Measurements from ENCODE around the gene ZMIZ1. TPM values are rescaled to one million over a fixed set of nuclear protein-coding genes. Genes with fewer than 3 reads are reported as not detected.
"Not testable (repeated sequence)": the region's sequence is repeated elsewhere in the genome, so short reads cannot be mapped to it uniquely, and the experiment has no call there.

Gene ZMIZ1
- total RNA-seq, 1 donor from 2014 or later = 14.7 TPM

- DNase-seq (ENCODE audit: low read depth in 2 of 2) = no peak
Measured at GRCh38 chr10:79031723-79032122, 37.0 kb upstream of the ZMIZ1 start.

- no peak for DNase-seq (ENCODE audit: low read depth in 2 of 2)
Measured at GRCh38 chr10:79034271-79034876, 34.4 kb upstream of the ZMIZ1 start.

- DNase-seq (ENCODE audit: low read depth in 2 of 2) = not testable (repeated sequence)
Measured at GRCh38 chr10:79036416-79036815, 32.4 kb upstream of the ZMIZ1 start.

- no peak for DNase-seq (ENCODE audit: low read depth in 2 of 2)
Measured at GRCh38 chr10:79038104-79038840, 30.5 kb upstream of the ZMIZ1 start.

GRCh38 chr10:79038841-79039201 is 29.9 kb upstream of the ZMIZ1 start:
- no peak for DNase-seq (ENCODE audit: low read depth in 2 of 2)

GRCh38 chr10:79042639-79043411 is 25.9 kb upstream of the ZMIZ1 start:
- no peak for DNase-seq (ENCODE audit: low read depth in 2 of 2)

GRCh38 chr10:79044036-79044632 is 24.6 kb upstream of the ZMIZ1 start:
- DNase-seq (ENCODE audit: low read depth in 2 of 2) = no peak

GRCh38 chr10:79044846-79045245 is 23.9 kb upstream of the ZMIZ1 start:
- DNase-seq (ENCODE audit: low read depth in 2 of 2) = no peak

- no peak for DNase-seq (ENCODE audit: low read depth in 2 of 2)
Measured at GRCh38 chr10:79045566-79046175, 23.1 kb upstream of the ZMIZ1 start.

GRCh38 chr10:79046326-79046725 is 22.4 kb upstream of the ZMIZ1 start:
- no peak for DNase-seq (ENCODE audit: low read depth in 2 of 2)

- DNase-seq (ENCODE audit: low read depth in 2 of 2) = no peak
Measured at GRCh38 chr10:79046741-79047583, 21.8 kb upstream of the ZMIZ1 start.

- no peak for DNase-seq (ENCODE audit: low read depth in 2 of 2)
Measured at GRCh38 chr10:79047584-79047874, 21.2 kb upstream of the ZMIZ1 start.

GRCh38 chr10:79047875-79048638 is 20.7 kb upstream of the ZMIZ1 start:
- peak in 1 of 2 donors; percentile 31 for DNase-seq (ENCODE audit: low read depth in 2 of 2)

- DNase-seq (ENCODE audit: low read depth in 2 of 2) = no peak
Measured at GRCh38 chr10:79048639-79049550, 19.9 kb upstream of the ZMIZ1 start.

GRCh38 chr10:79049931-79050895 is 18.6 kb upstream of the ZMIZ1 start:
- DNase-seq (ENCODE audit: low read depth in 2 of 2) = no peak

GRCh38 chr10:79050896-79051555 is 17.7 kb upstream of the ZMIZ1 start:
- no peak for DNase-seq (ENCODE audit: low read depth in 2 of 2)

GRCh38 chr10:79051766-79052165 is 17.0 kb upstream of the ZMIZ1 start:
- DNase-seq (ENCODE audit: low read depth in 2 of 2) = no peak

All from lung microvascular endothelial cell (primary cell).